Caco-2 (cell line): Measurements from ENCODE around the gene TSR3. TPM values are rescaled to one million over a fixed set of nuclear protein-coding genes. Genes with fewer than 3 reads are reported as not detected.

ENCODE experiments used
- BruUV-seq: library from RNA; stranded (reverse); fragments of 400-500 nt; replicated peaks from 2 replicates; lab custom pipeline; 2021; lab: Mats Ljungman, UMichigan
- CTCF ChIA-PET: fragments of 300-600 bp; sonication (Branson Sonifier 250); formaldehyde crosslinking; loops from one replicate; lab custom pipeline; 2022; ENCODE audit warnings: antibody characterized with exemption; lab: Charles Lee
- POLR2A ChIA-PET: fragments of 300-600 bp; sonication (Branson Sonifier 250); formaldehyde crosslinking; loops from one replicate; lab custom pipeline; 2022; ENCODE audit warnings: antibody characterized with exemption; lab: Charles Lee
- DNase-seq, 2 experiments: peaks; one replicate each; pipeline versions ENCODE4 v3.0.0 to v3.0.0-alpha.2; 2020 to 2022
- H3K27me3 ChIP-seq: replicated peaks from 2 replicates; pipeline ENCODE4 v1.6.0; 2011; ENCODE audit warnings: low read length; ENCODE audit not compliant: control insufficient read depth, insufficient read depth
- H3K36me3 ChIP-seq: 2 replicates; pipeline ENCODE4 v1.5.1; 2011; ENCODE audit warnings: low read length; ENCODE audit not compliant: control insufficient read depth, insufficient read depth
- H3K4me1 ChIP-seq: fragments of 250-450 bp; sonication (Bioruptor Pico); 2 replicates; pipeline ENCODE4 v1.5.1; 2020; ENCODE audit warnings: mild to moderate bottlenecking
- H3K4me3 ChIP-seq: 2 replicates; pipeline ENCODE4 v1.5.1; 2011; ENCODE audit warnings: low read depth, mild to moderate bottlenecking, control low read depth, low read length
- H3K9me3 ChIP-seq: fragments of 250-450 bp; sonication (Bioruptor Pico); 2 replicates; pipeline ENCODE4 v1.5.1; 2020; ENCODE audit warnings: mild to moderate bottlenecking, moderate library complexity
- H3K27ac Mint-ChIP-seq: one replicate; pipeline ENCODE4 v1.8.0; 2022; ENCODE audit warnings: mixed read lengths; ENCODE audit not compliant: unreplicated experiment
- H3K27me3 Mint-ChIP-seq: one replicate; pipeline ENCODE4 v1.8.0; 2022; ENCODE audit warnings: mixed read lengths; ENCODE audit not compliant: insufficient read depth, unreplicated experiment
- H3K36me3 Mint-ChIP-seq: one replicate; pipeline ENCODE4 v1.8.0; 2022; ENCODE audit warnings: mild to moderate bottlenecking, mixed read lengths; ENCODE audit not compliant: insufficient read depth, unreplicated experiment
- H3K4me1 Mint-ChIP-seq: one replicate; pipeline ENCODE4 v1.8.0; 2022; ENCODE audit warnings: low read depth, mixed read lengths; ENCODE audit not compliant: unreplicated experiment
- H3K4me3 Mint-ChIP-seq: one replicate; pipeline ENCODE4 v1.8.0; 2022; ENCODE audit warnings: mild to moderate bottlenecking, moderate library complexity, mixed read lengths; ENCODE audit not compliant: unreplicated experiment
- H3K9me3 Mint-ChIP-seq: one replicate; pipeline ENCODE4 v1.8.0; 2022; ENCODE audit warnings: mixed read lengths; ENCODE audit not compliant: unreplicated experiment
- CTCF ChIP-seq, 2 experiments: fragments of 200-600 bp in 1 of 2; IDR thresholded peaks; 1 replicate in 1 of 2; 2 replicates in 1 of 2; pipeline versions ENCODE4 v1.5.1 to v1.8.0; 2011 to 2022; ENCODE audit warnings: antibody characterized with exemption in 1 of 2, control low read depth in 1 of 2, inconsistent platforms in 1 of 2, low read depth in 1 of 2, low read length in 1 of 2, mild to moderate bottlenecking in 1 of 2, moderate library complexity in 1 of 2; ENCODE audit not compliant: insufficient read depth in 1 of 2, severe bottlenecking in 1 of 2, unreplicated experiment in 1 of 2
- intact Hi-C: fragments of 100-400 bp; cut with micrococcal nuclease; formaldehyde crosslinking; loops from one replicate; pipeline ENCODE4 v1.10.0; 2022; ENCODE audit not compliant: unreplicated experiment
- total RNA-seq: library from RNA; stranded (reverse); gene quantifications from 2 replicates; pipeline ENCODE4 v1.2.3, GENCODE V29; 2022

Gene TSR3
- total RNA-seq, 1 experiment from 2014 or later = 48.6 TPM

GRCh38 chr16:1320097-1320496 lies 31.6 kb downstream of the TSR3 start:
- no TSS peak for BruUV-seq
- Histone ChIP-seq H3K27me3 (no peaks in the 10 kb centered on the region), H3K9me3 (no peaks in the 10 kb centered on the region), H3K36me3 (peaks cover 7% of the 10 kb centered on the region), H3K4me3 (no peak overlapping the region), H3K4me1 (no peaks in the 10 kb centered on the region)
- Mint-ChIP-seq H3K27ac (no peak overlapping the region), H3K4me3 (no peak overlapping the region), H3K27me3 (no peaks in the 10 kb centered on the region), H3K4me1 (no peaks in the 10 kb centered on the region), H3K9me3 (no peaks in the 10 kb centered on the region), H3K36me3 (peaks cover 72% of the 10 kb centered on the region)
- ChIA-PET CTCF (no interaction called here), POLR2A (no interaction called here)
- TF ChIP-seq CTCF (IDR thresholded peaks at IDR 0.05; ENCODE audit: insufficient read depth in 1 of 2, low read depth in 1 of 2, low read length in 1 of 2, severe bottlenecking in 1 of 2, unreplicated experiment in 1 of 2) = no peak
- no peak for DNase-seq
- intact Hi-C loops = no loop called here

GRCh38 chr16:1319041-1319440 lies 32.6 kb downstream of the TSR3 start:
- Mint-ChIP-seq H3K4me1 (no peaks in the 10 kb centered on the region), H3K36me3 (peaks cover 70% of the 10 kb centered on the region), H3K27ac (no peak overlapping the region), H3K9me3 (no peaks in the 10 kb centered on the region), H3K27me3 (no peaks in the 10 kb centered on the region), H3K4me3 (no peak overlapping the region)
- TF ChIP-seq CTCF (IDR thresholded peaks at IDR 0.05; ENCODE audit: insufficient read depth in 1 of 2, low read depth in 1 of 2, low read length in 1 of 2, severe bottlenecking in 1 of 2, unreplicated experiment in 1 of 2) = no peak
- Histone ChIP-seq H3K4me1 (no peaks in the 10 kb centered on the region), H3K27me3 (no peaks in the 10 kb centered on the region), H3K36me3 (peaks cover 7% of the 10 kb centered on the region), H3K4me3 (no peak overlapping the region), H3K9me3 (no peaks in the 10 kb centered on the region)
- BruUV-seq = no TSS peak
- intact Hi-C loops = no loop called here
- DNase-seq = no peak
- POLR2A ChIA-PET = no interaction called here
- CTCF ChIA-PET = no interaction called here

GRCh38 chr16:1318268-1318545 lies 33.5 kb downstream of the TSR3 start:
- no peaks in the 10 kb centered on the region for H3K4me1 ChIP-seq
- Mint-ChIP-seq H3K27me3 (no peaks in the 10 kb centered on the region), H3K4me1 (no peaks in the 10 kb centered on the region), H3K27ac (peak overlapping the region; percentile 51), H3K4me3 (no peak overlapping the region), H3K36me3 (peaks cover 68% of the 10 kb centered on the region), H3K9me3 (no peaks in the 10 kb centered on the region)
- no peak for TF ChIP-seq CTCF (IDR thresholded peaks at IDR 0.05; ENCODE audit: insufficient read depth in 1 of 2, low read depth in 1 of 2, low read length in 1 of 2, severe bottlenecking in 1 of 2, unreplicated experiment in 1 of 2)
- no peaks in the 10 kb centered on the region for H3K9me3 ChIP-seq
- POLR2A ChIA-PET = no interaction called here
- intact Hi-C loops = no loop called here
- peaks cover 7% of the 10 kb centered on the region for H3K36me3 ChIP-seq
- no TSS peak for BruUV-seq
- CTCF ChIA-PET = no interaction called here
- H3K27me3 ChIP-seq = no peaks in the 10 kb centered on the region
- DNase-seq = no peak
- no peak overlapping the region for H3K4me3 ChIP-seq
